ENCODE data around the gene HECTD4.
"Not testable (repeated sequence)": the region's sequence is repeated elsewhere in the genome, so short reads cannot be mapped to it uniquely, and the experiment has no call there.

HECTD4 gene

GRCh38 chr12:112353393-112353792, 28.8 kb downstream of the HECTD4 start:
- no peak for DNase-seq (ENCODE audit: low read depth in 2 of 2)

- no peak for DNase-seq (ENCODE audit: low read depth in 2 of 2)
These were observed 29.3 kb downstream of the HECTD4 start for GRCh38 chr12:112352921-112353320.

GRCh38 chr12:112350593-112351592, 31.3 kb downstream of the HECTD4 start:
- DNase-seq (ENCODE audit: low read depth in 2 of 2) = no peak

GRCh38 chr12:112349431-112349830, 32.8 kb downstream of the HECTD4 start:
- DNase-seq (ENCODE audit: low read depth in 2 of 2) = no peak

- not testable (repeated sequence) for DNase-seq (ENCODE audit: low read depth in 2 of 2)
These were observed 33.3 kb downstream of the HECTD4 start for GRCh38 chr12:112348926-112349325.

- no peak for DNase-seq (ENCODE audit: low read depth in 2 of 2)
These were observed 34.6 kb downstream of the HECTD4 start for GRCh38 chr12:112347581-112347982.

GRCh38 chr12:112346194-112346593, 36.0 kb downstream of the HECTD4 start:
- DNase-seq (ENCODE audit: low read depth in 2 of 2) = no peak

- no peak for DNase-seq (ENCODE audit: low read depth in 2 of 2)
These were observed 38.0 kb downstream of the HECTD4 start for GRCh38 chr12:112344220-112344619.

- no peak for DNase-seq (ENCODE audit: low read depth in 2 of 2)
These were observed 39.6 kb downstream of the HECTD4 start for GRCh38 chr12:112342587-112342986.

GRCh38 chr12:112341046-112341825, 41.0 kb downstream of the HECTD4 start:
- no peak for DNase-seq (ENCODE audit: low read depth in 2 of 2)

GRCh38 chr12:112340230-112340629, 42.0 kb downstream of the HECTD4 start:
- no peak for DNase-seq (ENCODE audit: low read depth in 2 of 2)

GRCh38 chr12:112334999-112335398, 47.2 kb downstream of the HECTD4 start:
- not testable (repeated sequence) for DNase-seq (ENCODE audit: low read depth in 2 of 2)

- DNase-seq (ENCODE audit: low read depth in 2 of 2) = no peak
These were observed 49.2 kb downstream of the HECTD4 start for GRCh38 chr12:112333019-112333418.

- no peak for DNase-seq (ENCODE audit: low read depth in 2 of 2)
These were observed 50.3 kb downstream of the HECTD4 start for GRCh38 chr12:112331886-112332285.

- no peak for DNase-seq (ENCODE audit: low read depth in 2 of 2)
These were observed 51.5 kb downstream of the HECTD4 start for GRCh38 chr12:112330706-112331105.

- DNase-seq (ENCODE audit: low read depth in 2 of 2) = no peak
These were observed 53.6 kb downstream of the HECTD4 start for GRCh38 chr12:112328456-112329124.

GRCh38 chr12:112327209-112327938, 54.9 kb downstream of the HECTD4 start:
- no peak for DNase-seq (ENCODE audit: low read depth in 2 of 2)

- DNase-seq (ENCODE audit: low read depth in 2 of 2) = no peak
These were observed 56.5 kb downstream of the HECTD4 start for GRCh38 chr12:112325622-112326207.

GRCh38 chr12:112325157-112325556, 57.1 kb downstream of the HECTD4 start:
- no peak for DNase-seq (ENCODE audit: low read depth in 2 of 2)

- DNase-seq (ENCODE audit: low read depth in 2 of 2) = no peak
These were observed 59.2 kb downstream of the HECTD4 start for GRCh38 chr12:112322882-112323547.
